Large intestine (tissue), 3 donors: Measurements from ENCODE around the gene PTPRG. TPM values are rescaled to one million over a fixed set of nuclear protein-coding genes. Genes with fewer than 3 reads are reported as not detected.
"Not testable (repeated sequence)": the region's sequence is repeated elsewhere in the genome, so short reads cannot be mapped to it uniquely, and the experiment has no call there.

Source experiments
- DNase-seq, 2 donors: peaks; one replicate each; pipeline versions ENCODE4 v3.0.0 to v3.0.0-alpha.2; 2013
- H3K27ac ChIP-seq: one replicate; pipeline ENCODE4 v1.5.1; 2013; ENCODE audit warnings: low read length
- H3K27me3 ChIP-seq: 2 replicates; pipeline ENCODE4 v1.6.1; 2013; ENCODE audit warnings: low read length; ENCODE audit not compliant: control insufficient read depth, insufficient read depth
- H3K36me3 ChIP-seq: 2 replicates; pipeline ENCODE4 v1.6.1; 2013; ENCODE audit warnings: low read length; ENCODE audit not compliant: control insufficient read depth, insufficient read depth
- H3K4me1 ChIP-seq: one replicate; pipeline ENCODE4 v1.6.1; 2013; ENCODE audit warnings: low read length; ENCODE audit not compliant: control insufficient read depth, insufficient read depth
- H3K4me3 ChIP-seq: one replicate; pipeline ENCODE4 v1.5.1; 2013; ENCODE audit warnings: low read length
- H3K9me3 ChIP-seq: one replicate; pipeline ENCODE4 v1.6.1; 2013; ENCODE audit warnings: mild to moderate bottlenecking, low read depth, low read length, moderate library complexity; ENCODE audit not compliant: control insufficient read depth
- WGBS: methylation state at CpG from one replicate; pipeline ENCODE4 v1.1.5; 2013; ENCODE audit warnings: low lambda C conversion rate; ENCODE audit not compliant: insufficient coverage; 5-methylcytosine and 5-hydroxymethylcytosine counted together
- polyA plus RNA-seq: library from polyadenylated mRNA; unstranded; fragments of 120-200 nt; gene quantifications from one replicate; pipeline ENCODE4 v1.2.1, GENCODE V29; 2013

PTPRG gene
- polyA plus RNA-seq, 1 donor, result 18.3 TPM

DNA sequence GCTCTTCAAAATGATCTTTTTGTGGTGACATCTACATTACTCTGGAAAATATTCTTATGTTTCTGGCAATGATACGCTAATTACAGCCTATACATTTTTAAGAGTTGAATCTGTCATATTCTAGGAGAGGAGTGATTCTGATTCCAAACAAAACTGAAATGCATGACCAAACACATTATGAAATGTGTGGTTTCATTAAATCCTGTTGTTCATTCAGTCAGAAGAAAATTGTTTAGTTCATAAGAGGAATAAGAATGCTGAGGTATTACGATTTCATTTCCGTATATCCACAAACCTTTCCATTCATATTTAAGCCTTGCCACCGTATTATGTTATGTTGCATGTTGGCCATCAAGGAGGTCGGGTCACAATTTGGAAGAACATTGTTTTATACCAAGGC lies 466.9 kb downstream of the PTPRG start:
- Histone ChIP-seq H3K9me3 (no peaks in the 10 kb centered on the region), H3K4me3 (no peak overlapping the region), H3K36me3 (no peaks in the 10 kb centered on the region), H3K27me3 (no peaks in the 10 kb centered on the region), H3K27ac (no peak overlapping the region), H3K4me1 (no peaks in the 10 kb centered on the region)
- no peak for DNase-seq
- WGBS, result no CpG with 5 or more reads among the region's 5 CpGs

DNA sequence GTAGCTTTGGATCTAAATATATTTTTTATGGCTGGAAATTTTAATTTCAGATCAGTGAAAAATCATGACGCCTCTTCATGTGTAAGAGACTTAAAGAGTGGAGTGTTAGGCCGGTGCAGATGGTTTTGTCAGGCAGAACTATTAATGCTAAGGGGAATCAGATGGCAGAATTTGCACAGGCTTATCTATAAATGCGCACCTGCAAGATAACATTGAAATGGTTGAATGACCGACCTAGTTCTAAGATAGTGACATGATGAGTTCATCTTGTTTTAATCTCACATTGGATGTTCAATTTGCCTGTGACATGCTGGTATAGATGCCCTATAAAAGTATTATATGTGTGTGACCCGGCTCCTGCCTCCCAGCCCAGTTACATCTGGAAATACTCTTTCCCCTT lies 471.4 kb downstream of the PTPRG start:
- Histone ChIP-seq H3K4me1 (no peaks in the 10 kb centered on the region), H3K9me3 (no peaks in the 10 kb centered on the region), H3K4me3 (no peak overlapping the region), H3K36me3 (no peaks in the 10 kb centered on the region), H3K27me3 (no peaks in the 10 kb centered on the region), H3K27ac (no peak overlapping the region)
- WGBS, result 90% methylated on average over 2 of the region's 5 CpGs
- DNase-seq, result no peak

DNA sequence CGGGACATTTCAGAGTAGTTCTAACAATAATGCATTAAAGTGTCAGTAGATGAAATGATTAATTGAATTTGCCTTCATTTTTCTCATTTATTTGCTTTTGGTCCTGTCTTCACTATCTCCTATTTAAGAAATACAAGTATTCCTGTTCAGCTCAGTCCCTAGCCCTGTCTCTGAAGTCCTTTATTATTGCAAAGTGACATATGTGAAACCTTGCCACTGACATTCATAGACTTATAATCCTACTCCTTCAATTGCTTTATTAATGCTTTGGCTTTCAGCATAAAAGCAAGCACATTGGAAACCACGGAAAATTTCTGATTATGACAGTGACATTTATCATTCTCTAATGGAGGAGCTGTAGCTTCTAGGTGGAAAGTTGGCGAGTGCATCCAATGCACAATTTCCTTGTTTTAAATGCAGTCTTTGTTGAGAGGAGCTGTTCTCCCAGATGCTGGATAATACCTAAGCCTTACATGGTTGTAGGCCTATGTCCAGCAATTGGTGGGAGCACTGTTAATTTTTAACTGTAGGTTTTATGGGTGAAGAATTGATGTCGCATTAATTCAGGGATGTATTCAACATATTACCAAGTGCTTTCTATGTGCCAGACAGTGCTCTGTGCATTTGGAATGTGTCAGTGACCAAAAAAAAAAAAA lies 474.2 kb downstream of the PTPRG start:
- no CpG with 5 or more reads among the region's 4 CpGs for WGBS
- DNase-seq, result no peak
- Histone ChIP-seq H3K36me3 (no peaks in the 10 kb centered on the region), H3K4me1 (no peaks in the 10 kb centered on the region), H3K4me3 (no peak overlapping the region), H3K27ac (no peak overlapping the region), H3K9me3 (no peaks in the 10 kb centered on the region), H3K27me3 (no peaks in the 10 kb centered on the region)

DNA sequence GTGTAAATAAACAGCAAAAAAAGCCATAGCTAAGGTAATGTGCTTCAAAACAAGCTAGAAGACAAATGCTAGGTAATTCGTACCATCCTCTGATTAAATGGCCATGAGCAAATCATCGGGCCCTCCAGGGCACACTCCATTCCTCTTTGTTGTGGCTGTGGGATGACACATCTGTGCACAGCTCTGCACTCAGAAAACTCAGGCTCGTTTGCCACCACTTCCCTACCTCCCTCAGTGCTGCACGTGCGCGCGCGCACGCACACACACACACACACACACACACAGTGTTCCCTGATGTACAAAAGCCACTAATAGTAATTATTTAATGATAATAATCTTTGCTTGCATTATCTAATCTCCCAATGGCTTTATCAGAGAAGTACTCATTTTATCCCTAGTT lies 475.4 kb downstream of the PTPRG start:
- DNase-seq, result no peak
- WGBS, result no CpG with 5 or more reads among the region's 9 CpGs
- no peak overlapping the region for H3K4me3 ChIP-seq
- H3K27ac ChIP-seq, result no peak overlapping the region
- no peaks in the 10 kb centered on the region for H3K4me1 ChIP-seq
- no peaks in the 10 kb centered on the region for H3K9me3 ChIP-seq
- H3K36me3 ChIP-seq, result no peaks in the 10 kb centered on the region
- H3K27me3 ChIP-seq, result no peaks in the 10 kb centered on the region

DNA sequence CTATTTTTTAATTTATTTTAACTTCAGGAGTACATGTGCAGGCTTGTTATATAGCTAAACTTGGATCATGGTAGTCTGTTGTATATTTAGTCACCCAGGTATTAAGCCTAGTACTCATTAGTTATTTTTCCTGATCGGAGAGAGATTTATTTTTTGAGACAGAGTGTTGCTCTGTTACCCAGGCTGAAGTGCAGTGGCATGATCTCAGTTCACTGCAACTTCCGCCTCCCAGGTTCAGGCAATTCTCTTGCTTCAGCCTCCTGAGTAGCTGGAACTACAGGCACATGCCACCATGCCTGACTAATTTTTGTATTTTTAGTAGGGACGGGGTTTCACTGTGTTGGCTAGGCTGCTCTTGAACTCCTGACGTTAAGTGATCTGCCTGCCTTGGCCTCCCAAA lies 477.4 kb downstream of the PTPRG start:
- H3K36me3 ChIP-seq, H3K27ac ChIP-seq, DNase-seq, H3K4me3 ChIP-seq, H3K9me3 ChIP-seq, H3K4me1 ChIP-seq, H3K27me3 ChIP-seq: not testable (repeated sequence)
- no CpG with 5 or more reads among the region's 4 CpGs for WGBS

DNA sequence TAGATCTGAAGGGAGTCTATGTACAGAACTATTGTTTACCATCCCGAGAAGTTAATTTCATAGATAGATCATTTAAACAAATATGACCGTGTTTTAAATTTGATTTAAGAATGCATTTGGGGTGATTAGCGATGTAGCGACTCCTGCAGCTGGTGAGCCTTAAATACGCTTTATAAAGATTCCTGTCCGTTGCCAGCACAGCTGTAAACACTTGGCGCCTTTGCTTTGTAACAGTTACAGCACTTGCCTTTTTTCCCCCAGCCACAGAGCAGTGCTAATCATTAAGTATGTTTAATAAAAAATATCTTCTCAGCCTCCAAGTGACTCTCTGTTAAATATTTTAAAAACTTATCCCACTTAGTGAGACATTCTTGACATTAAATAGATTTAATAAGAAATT lies 478.2 kb downstream of the PTPRG start:
- no peaks in the 10 kb centered on the region for H3K4me1 ChIP-seq
- H3K27ac ChIP-seq, result no peak overlapping the region
- H3K4me3 ChIP-seq, result no peak overlapping the region
- no peak for DNase-seq
- H3K9me3 ChIP-seq, result no peaks in the 10 kb centered on the region
- H3K36me3 ChIP-seq, result no peaks in the 10 kb centered on the region
- WGBS, result 92% methylated on average over 2 of the region's 7 CpGs
- H3K27me3 ChIP-seq, result no peaks in the 10 kb centered on the region

DNA sequence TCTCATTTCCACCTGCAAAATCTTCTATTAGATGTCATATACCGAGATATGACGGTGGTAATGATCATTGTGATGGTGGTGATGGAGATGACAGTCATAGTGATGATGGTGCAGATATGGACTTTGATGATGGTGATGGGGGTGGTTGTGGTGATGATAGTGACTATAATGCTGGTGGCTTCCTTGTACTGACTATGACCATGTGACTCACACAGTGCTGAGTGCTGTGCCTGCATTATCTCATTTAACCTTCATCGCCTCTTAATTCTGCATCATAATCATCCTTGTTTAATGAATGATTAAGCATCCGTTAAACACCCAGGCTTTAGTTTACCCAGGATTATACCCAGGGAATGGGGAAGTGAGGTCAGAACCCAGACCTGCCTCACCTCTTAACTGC lies 480.3 kb downstream of the PTPRG start:
- Histone ChIP-seq H3K36me3 (no peaks in the 10 kb centered on the region), H3K27me3 (no peaks in the 10 kb centered on the region), H3K9me3 (no peaks in the 10 kb centered on the region), H3K4me3 (no peak overlapping the region), H3K4me1 (no peaks in the 10 kb centered on the region), H3K27ac (no peak overlapping the region)
- no peak for DNase-seq
- no CpG with 5 or more reads among the region's 4 CpGs for WGBS

DNA sequence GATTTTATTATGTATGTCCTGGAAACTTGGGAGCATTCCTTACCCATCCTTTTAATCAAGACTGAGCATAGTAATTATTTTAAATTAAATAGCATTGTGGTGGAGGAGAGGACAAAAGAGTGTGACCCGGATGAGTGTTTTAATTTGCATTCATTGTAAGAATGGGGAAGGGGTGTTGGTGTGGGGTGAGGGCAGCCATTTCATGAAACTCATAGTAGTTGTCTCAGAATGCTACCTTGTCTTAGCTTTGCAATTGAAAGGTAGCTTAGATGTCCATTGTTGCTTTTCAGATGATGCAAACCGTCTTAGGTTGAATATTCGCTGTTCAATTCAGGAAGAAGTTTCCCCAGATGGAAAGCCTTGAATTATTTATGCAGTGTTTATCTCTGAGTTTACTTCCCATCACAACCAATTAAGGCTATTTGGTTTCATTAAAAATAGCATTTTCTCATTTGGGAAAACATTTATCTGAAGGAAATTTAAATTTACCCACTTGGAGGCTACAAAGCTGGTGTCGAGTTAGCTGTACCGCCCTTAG lies 483.6 kb downstream of the PTPRG start:
- Histone ChIP-seq H3K4me3 (no peak overlapping the region), H3K27me3 (no peaks in the 10 kb centered on the region), H3K27ac (no peak overlapping the region), H3K36me3 (no peaks in the 10 kb centered on the region), H3K4me1 (no peaks in the 10 kb centered on the region), H3K9me3 (no peaks in the 10 kb centered on the region)
- 79% methylated on average over 4 of the region's 5 CpGs for WGBS
- DNase-seq, result no peak

DNA sequence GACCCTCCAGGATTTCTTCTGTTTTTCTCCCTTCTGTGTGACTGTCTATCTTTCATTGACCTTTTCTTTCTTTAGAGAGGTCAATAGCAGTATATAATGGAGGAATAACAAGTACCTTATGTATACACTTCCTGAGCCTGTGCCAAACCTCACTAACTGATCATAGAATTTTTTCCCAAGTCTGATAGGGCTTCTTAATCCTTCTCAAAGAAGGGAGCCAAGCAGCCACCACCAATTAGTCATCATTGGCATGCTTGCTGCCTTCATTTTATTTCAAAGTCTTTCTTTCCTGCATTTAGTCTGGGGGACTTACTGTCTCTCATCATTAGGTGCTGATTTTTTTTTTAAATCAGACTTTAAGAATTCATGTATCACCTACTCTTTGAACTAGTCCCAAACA lies 485.0 kb downstream of the PTPRG start:
- Histone ChIP-seq H3K36me3 (no peaks in the 10 kb centered on the region), H3K4me1 (no peaks in the 10 kb centered on the region), H3K27ac (no peak overlapping the region), H3K4me3 (no peak overlapping the region), H3K9me3 (no peaks in the 10 kb centered on the region), H3K27me3 (no peaks in the 10 kb centered on the region)
- no peak for DNase-seq

DNA sequence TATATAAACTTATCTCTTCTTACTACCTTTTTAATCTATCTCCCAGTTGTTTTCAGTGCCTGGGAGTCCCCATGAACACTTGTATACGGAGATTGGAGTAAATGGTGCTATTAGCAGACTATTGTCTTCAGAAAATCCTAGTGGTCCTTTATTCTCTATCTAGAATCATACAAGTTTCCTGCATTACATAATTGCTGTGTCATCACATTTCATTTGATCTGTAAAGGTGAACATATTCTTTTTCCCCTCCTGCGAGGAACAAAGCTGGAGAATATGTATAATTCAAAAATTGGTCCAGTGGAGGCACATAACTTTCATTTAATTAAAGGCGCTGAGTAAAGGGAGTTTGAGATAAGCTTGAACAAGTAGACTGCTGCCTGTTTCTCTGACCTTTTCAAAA lies 487.2 kb downstream of the PTPRG start:
- WGBS, result 100% methylated on average over 2 of the region's 3 CpGs
- Histone ChIP-seq H3K9me3 (no peaks in the 10 kb centered on the region), H3K4me1 (no peaks in the 10 kb centered on the region), H3K4me3 (no peak overlapping the region), H3K36me3 (no peaks in the 10 kb centered on the region), H3K27ac (no peak overlapping the region), H3K27me3 (no peaks in the 10 kb centered on the region)
- DNase-seq, result no peak

DNA sequence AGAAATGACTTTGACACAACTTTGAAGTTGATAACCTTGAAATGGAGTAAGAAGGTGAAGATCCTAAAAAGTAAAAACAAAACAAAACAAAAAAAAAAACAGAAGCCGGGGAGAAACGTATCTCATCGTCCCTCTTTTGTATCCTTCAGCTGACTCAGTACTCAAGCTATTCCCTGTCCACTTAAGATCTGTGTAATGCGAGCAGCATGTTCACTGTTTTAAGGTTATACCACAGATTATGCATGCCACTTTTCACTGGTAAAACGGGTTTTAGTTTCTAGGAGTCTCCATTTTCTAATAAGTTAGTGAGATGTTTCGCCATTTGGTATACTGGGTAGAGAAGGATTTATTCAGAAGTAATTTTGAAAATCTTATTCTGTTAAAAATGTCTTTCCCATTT lies 487.7 kb downstream of the PTPRG start:
- no peak overlapping the region for H3K4me3 ChIP-seq
- WGBS, result 78% methylated on average over 4 of the region's 6 CpGs
- H3K27me3 ChIP-seq, result no peaks in the 10 kb centered on the region
- H3K27ac ChIP-seq, result no peak overlapping the region
- H3K4me1 ChIP-seq, result no peaks in the 10 kb centered on the region
- H3K36me3 ChIP-seq, result no peaks in the 10 kb centered on the region
- no peak for DNase-seq
- no peaks in the 10 kb centered on the region for H3K9me3 ChIP-seq
